T-helper 1 cell treated with Interleukin-12 subunit alpha and Interleukin-12 subunit beta and Interleukin-4 antibody, amounts not matched to agents 30 μg/mL and 1 μg/mL, for 36 hours (primary cell): ENCODE data around the gene CHCHD1.
"Not testable (repeated sequence)": the region's sequence is repeated elsewhere in the genome, so short reads cannot be mapped to it uniquely, and the experiment has no call there.

ENCODE experiments used
- H3K27ac Mint-ChIP-seq: one replicate; pipeline ENCODE4 v1.8.0; 2021; ENCODE audit warnings: mild to moderate bottlenecking, mixed read lengths
- H3K27me3 Mint-ChIP-seq: one replicate; pipeline ENCODE4 v1.8.0; 2021; ENCODE audit warnings: low read depth, mixed read lengths
- H3K36me3 Mint-ChIP-seq: one replicate; pipeline ENCODE4 v1.8.0; 2021; ENCODE audit warnings: low read depth, mixed read lengths
- H3K4me1 Mint-ChIP-seq: one replicate; pipeline ENCODE4 v1.8.0; 2021; ENCODE audit warnings: low read depth, mixed read lengths
- H3K4me3 Mint-ChIP-seq: one replicate; pipeline ENCODE4 v1.8.0; 2021; ENCODE audit warnings: mild to moderate bottlenecking, moderate library complexity, mixed read lengths
- H3K9me3 Mint-ChIP-seq: one replicate; pipeline ENCODE4 v1.8.0; 2021; ENCODE audit warnings: mixed read lengths

CHCHD1 gene

GRCh38 chr10:73781879-73782748 lies at the start of gene CHCHD1:
Gene CHCHD1 (plus strand): TSS chr10:73782048. CDS start chr10:73782076, 28 bp downstream.
- H3K9me3 Mint-ChIP-seq, result no peaks in the 10 kb centered on the region
- H3K36me3 Mint-ChIP-seq, result peaks cover 25% of the 10 kb centered on the region
- H3K4me3 Mint-ChIP-seq, result peak within 1 kb of the TSS; percentile 100
- peak within 1 kb of the TSS; percentile 100 for H3K27ac Mint-ChIP-seq
- peaks cover 45% of the 10 kb centered on the region for H3K4me1 Mint-ChIP-seq
- no peaks in the 10 kb centered on the region for H3K27me3 Mint-ChIP-seq

- peak overlapping the region; percentile 59 for H3K27ac Mint-ChIP-seq
- H3K9me3 Mint-ChIP-seq, result no peaks in the 10 kb centered on the region
Observed at GRCh38 chr10:73732426-73732825, 49.4 kb upstream of the CHCHD1 start.

DNA sequence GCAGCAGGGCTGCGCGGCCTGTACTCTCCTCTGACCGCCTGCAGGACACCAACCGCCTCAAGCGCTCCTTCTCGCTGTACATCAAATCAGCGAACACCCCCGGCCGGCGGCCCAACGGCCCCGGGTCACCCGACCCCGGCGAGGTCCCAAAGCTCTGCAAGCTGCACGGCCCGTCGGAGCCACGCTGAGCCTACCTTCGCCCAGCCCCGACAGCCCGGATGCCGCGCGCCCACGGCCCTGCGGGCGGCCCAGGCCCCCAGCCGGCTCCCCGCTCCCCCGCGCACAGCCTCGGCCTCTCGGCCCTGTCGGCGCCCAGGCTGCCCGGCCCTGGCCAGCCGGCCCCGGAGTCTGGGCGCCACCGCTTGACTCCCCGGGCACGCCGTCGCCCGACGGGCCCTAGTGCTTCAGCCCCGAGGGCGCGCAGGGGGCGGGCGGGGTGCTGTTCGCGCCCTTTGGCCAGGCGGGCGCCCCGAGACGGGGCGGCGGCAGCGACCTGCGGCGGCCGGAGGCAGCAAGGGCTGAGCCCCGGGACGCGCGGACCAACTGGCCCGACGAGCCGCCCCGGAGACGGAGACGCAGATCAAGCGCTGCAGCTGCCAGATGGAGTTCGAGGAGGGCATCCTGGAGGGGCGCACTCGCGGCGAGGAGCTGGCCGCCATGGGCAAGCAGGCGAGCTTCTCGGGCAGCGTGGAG lies 48.8 kb upstream of the CHCHD1 start:
- no peaks in the 10 kb centered on the region for H3K27me3 Mint-ChIP-seq
- no peak overlapping the region for H3K27ac Mint-ChIP-seq
- peaks cover 6% of the 10 kb centered on the region for H3K36me3 Mint-ChIP-seq
- no peaks in the 10 kb centered on the region for H3K9me3 Mint-ChIP-seq
- peaks cover 8% of the 10 kb centered on the region for H3K4me1 Mint-ChIP-seq
- no peak overlapping the region for H3K4me3 Mint-ChIP-seq

More at GRCh38 chr10:73732426-73732825, 49.4 kb upstream of the CHCHD1 start:
- peaks cover 7% of the 10 kb centered on the region for H3K36me3 Mint-ChIP-seq
- H3K4me1 Mint-ChIP-seq, result peaks cover 10% of the 10 kb centered on the region
- peak overlapping the region; percentile 65 for H3K4me3 Mint-ChIP-seq
- no peaks in the 10 kb centered on the region for H3K27me3 Mint-ChIP-seq

- H3K36me3 Mint-ChIP-seq, result peaks cover 6% of the 10 kb centered on the region
- H3K27me3 Mint-ChIP-seq, result no peaks in the 10 kb centered on the region
- H3K4me1 Mint-ChIP-seq, result peaks cover 8% of the 10 kb centered on the region
- H3K4me3 Mint-ChIP-seq, result no peak overlapping the region
- H3K27ac Mint-ChIP-seq, result no peak overlapping the region
- no peaks in the 10 kb centered on the region for H3K9me3 Mint-ChIP-seq
Observed at GRCh38 chr10:73734028-73734720, 47.7 kb upstream of the CHCHD1 start.

DNA sequence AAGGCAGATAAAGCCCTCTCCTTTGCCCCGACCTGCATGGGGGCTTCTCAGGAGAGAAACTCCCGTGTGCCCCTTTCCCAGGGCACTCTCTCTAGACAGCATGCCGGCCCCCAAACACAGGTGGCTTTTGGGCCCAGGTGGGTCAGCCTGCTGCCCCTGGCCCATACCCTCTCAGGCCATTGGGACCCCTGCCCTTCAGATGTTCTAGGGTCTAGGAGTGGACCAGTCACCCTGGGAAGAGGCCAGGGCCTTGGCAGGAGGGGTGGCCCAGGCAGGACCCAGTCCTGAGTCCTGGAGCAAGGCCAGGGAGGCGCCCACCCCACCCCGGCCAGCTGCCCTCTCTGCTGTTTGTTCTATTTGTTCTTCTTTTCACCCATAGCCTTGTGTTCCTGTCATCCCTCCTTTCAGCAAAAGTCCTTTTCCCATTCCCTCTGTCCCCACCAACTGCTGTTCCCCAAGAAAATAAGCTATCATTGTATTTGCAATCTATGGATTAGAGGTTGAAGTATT lies 47.0 kb upstream of the CHCHD1 start:
- Mint-ChIP-seq H3K4me3 (no peak overlapping the region), H3K36me3 (peaks cover 6% of the 10 kb centered on the region), H3K4me1 (peaks cover 8% of the 10 kb centered on the region), H3K27ac (no peak overlapping the region), H3K27me3 (no peaks in the 10 kb centered on the region), H3K9me3 (no peaks in the 10 kb centered on the region)

DNA sequence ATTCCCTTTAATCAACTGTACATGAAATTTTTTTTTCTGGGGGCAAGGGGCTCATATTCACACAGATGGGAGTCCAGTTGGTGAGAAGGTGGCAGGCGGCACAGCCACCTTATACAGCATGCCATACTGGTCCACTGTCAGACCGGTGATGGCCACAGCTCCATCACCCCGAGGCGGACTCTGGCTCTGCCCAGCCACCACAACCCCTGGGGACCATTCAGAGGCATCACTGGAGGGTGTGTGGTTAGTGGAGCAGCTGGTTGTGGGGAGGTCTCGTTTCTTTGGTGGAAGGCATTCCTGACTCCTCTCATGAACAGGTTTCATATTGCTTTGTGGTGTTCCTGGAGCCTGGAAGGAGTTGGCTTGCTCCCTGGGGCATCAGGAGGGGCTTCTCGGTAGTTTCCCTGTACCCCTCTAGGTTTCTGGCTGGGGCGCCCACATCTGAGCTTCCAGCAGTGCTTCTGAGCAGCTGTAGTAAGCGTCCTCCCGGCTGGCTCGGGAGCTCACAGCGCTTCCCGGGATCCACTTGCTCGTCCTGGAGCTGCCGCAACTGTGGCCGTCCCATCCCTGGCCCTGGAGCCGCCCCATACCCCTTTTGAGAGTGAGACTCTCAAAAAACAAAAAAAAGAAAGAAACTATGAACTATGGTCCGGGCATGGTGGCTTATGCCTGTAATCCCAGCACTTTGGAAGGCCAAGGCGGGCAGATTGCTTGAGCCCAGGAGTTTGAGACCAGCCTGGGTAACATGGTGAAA lies 41.2 kb upstream of the CHCHD1 start:
- H3K27me3 Mint-ChIP-seq, H3K9me3 Mint-ChIP-seq, H3K36me3 Mint-ChIP-seq, H3K27ac Mint-ChIP-seq, H3K4me3 Mint-ChIP-seq: not testable (repeated sequence)
- H3K4me1 Mint-ChIP-seq, result peaks cover 16% of the 10 kb centered on the region

DNA sequence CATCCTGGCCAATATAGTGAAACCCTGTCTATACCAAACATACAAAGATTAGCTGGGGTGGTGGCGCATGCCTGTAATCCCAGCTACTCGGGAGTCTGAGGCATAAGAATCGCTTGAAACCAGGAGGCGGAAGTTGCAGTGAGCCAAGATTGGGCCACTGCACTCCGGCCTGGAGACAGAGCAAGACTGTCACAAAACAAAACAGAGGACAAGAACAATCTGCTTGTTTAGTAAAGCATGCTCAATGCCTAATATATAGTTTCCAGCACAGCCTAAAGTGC lies 39.5 kb upstream of the CHCHD1 start:
- Mint-ChIP-seq H3K27me3 (no peaks in the 10 kb centered on the region), H3K4me1 (peaks cover 26% of the 10 kb centered on the region), H3K9me3 (no peaks in the 10 kb centered on the region), H3K36me3 (peaks cover 11% of the 10 kb centered on the region), H3K27ac (peak overlapping the region; percentile 84), H3K4me3 (peak overlapping the region; percentile 64)

DNA sequence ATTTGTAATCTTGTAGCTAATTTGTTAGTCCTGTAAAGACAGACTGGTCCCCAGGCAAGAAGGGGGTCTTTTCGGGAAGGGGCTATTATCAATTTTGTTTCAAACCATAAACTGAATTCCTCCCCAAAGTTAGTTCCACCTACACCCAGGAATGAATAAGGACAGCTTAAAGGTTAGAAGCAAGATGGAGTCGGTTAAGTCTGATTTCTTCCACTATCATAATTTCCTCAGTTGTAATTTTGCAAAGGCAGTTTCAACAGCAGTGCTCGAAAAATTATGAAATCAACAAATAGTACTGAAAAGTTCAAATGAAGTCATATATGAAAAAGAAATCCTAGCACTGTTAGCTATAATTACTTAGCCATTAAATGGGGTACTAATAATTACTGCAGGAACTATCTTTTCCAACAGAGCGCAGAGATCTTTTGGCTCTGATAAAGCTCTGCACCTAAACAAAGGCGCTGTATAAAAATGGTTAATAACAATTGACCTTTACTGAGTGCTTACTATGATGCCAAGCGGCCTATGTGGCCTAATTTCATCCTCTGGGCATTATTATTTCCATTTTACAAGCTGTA lies 38.4 kb upstream of the CHCHD1 start:
- H3K4me3 Mint-ChIP-seq, result peak overlapping the region; percentile 99
- peaks cover 11% of the 10 kb centered on the region for H3K36me3 Mint-ChIP-seq
- no peaks in the 10 kb centered on the region for H3K27me3 Mint-ChIP-seq
- H3K27ac Mint-ChIP-seq, result peak overlapping the region; percentile 99
- H3K9me3 Mint-ChIP-seq, result no peaks in the 10 kb centered on the region
- peaks cover 26% of the 10 kb centered on the region for H3K4me1 Mint-ChIP-seq

GRCh38 chr10:73743905-73744663 lies 37.8 kb upstream of the CHCHD1 start, which contains the start of gene SEC24C:
Gene SEC24C (plus strand): TSS chr10:73744372. CDS start chr10:73746833, 2,461 bp downstream.
- no peaks in the 10 kb centered on the region for H3K27me3 Mint-ChIP-seq
- H3K36me3 Mint-ChIP-seq, result peaks cover 14% of the 10 kb centered on the region
- peak within 1 kb of the TSS; percentile 99 for H3K27ac Mint-ChIP-seq
- H3K4me1 Mint-ChIP-seq, result peaks cover 28% of the 10 kb centered on the region
- H3K9me3 Mint-ChIP-seq, result no peaks in the 10 kb centered on the region
- peak within 1 kb of the TSS; percentile 99 for H3K4me3 Mint-ChIP-seq

DNA sequence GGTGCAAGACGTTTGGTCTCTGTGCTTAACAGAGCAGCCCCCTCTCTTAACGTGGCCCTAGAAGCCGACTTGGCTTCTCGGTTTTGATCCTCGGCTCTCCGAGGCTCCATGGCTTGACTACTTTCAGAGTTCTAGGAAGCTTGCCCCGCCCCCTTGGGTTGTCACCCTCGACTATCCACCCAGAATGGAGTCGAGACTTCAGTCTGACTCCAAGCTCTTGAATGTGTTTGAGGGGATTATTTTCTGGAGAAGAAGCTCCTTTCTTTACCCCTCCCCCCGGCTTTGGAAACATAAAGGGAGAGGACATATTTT lies 37.2 kb upstream of the CHCHD1 start:
- Mint-ChIP-seq H3K4me1 (peaks cover 31% of the 10 kb centered on the region), H3K27me3 (no peaks in the 10 kb centered on the region), H3K4me3 (peak overlapping the region; percentile 99), H3K36me3 (peaks cover 18% of the 10 kb centered on the region), H3K9me3 (no peaks in the 10 kb centered on the region), H3K27ac (peak overlapping the region; percentile 99)

DNA sequence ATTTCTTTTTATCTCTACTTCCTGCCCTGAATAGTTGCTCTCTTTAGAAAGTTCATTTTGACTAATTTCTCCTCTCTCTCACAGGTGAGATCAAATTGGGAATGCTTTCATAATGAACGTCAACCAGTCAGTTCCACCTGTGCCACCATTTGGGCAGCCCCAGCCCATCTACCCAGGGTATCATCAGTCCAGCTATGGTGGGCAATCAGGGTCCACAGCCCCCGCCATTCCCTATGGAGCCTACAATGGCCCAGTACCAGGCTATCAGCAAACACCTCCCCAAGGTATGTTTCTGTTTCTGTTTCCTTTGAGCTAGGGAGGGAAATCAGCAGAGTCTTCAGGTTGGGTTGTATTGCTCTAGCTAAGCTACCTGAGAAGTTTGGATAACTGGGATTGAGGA lies 35.1 kb upstream of the CHCHD1 start:
- Mint-ChIP-seq H3K4me3 (peak overlapping the region; percentile 67), H3K27me3 (no peaks in the 10 kb centered on the region), H3K4me1 (peaks cover 41% of the 10 kb centered on the region), H3K36me3 (peaks cover 31% of the 10 kb centered on the region), H3K27ac (peak overlapping the region; percentile 46), H3K9me3 (no peaks in the 10 kb centered on the region)

- no peak overlapping the region for H3K4me3 Mint-ChIP-seq
- peaks cover 33% of the 10 kb centered on the region for H3K4me1 Mint-ChIP-seq
- peaks cover 46% of the 10 kb centered on the region for H3K36me3 Mint-ChIP-seq
- H3K27ac Mint-ChIP-seq, result no peak overlapping the region
- H3K27me3 Mint-ChIP-seq, result no peaks in the 10 kb centered on the region
- H3K9me3 Mint-ChIP-seq, result no peaks in the 10 kb centered on the region
Observed at GRCh38 chr10:73750819-73751218, 31.0 kb upstream of the CHCHD1 start.

DNA sequence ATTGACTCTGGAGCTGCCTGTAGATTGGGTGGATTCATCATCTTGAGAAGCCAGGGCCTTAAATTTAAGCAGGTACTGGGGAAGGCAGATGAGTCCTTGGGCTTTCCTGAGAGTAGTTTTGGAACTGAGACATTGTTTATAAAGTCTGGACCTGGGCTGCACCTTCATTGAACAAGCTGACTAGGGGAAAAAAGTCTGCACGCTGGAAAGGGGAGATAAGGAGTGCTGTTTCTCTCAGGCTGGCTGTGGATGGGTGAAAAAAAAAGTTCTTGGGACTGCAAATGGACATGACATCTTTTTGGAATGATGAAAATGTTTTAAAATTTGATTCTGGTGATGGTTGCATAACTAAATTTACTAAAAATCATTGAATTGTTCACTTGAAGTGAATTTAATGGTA lies 25.7 kb upstream of the CHCHD1 start:
- Mint-ChIP-seq H3K9me3 (no peaks in the 10 kb centered on the region), H3K27ac (no peak overlapping the region), H3K36me3 (peaks cover 43% of the 10 kb centered on the region), H3K4me1 (peaks cover 37% of the 10 kb centered on the region), H3K4me3 (no peak overlapping the region), H3K27me3 (no peaks in the 10 kb centered on the region)
